ENCODE results near the gene CREB1. TPM values are rescaled to one million over a fixed set of nuclear protein-coding genes. Genes with fewer than 3 reads are reported as not detected.

CREB1 gene
- total RNA-seq (10 to 100 TPM; 62.3 to 66.5 TPM), polyA plus RNA-seq (ENCODE audit: insufficient read length in 6 of 6) (10 to 100 TPM; 61.1 to 83.0 (median 73.8) TPM)
- long read RNA-seq, donor 1, full-length matches to known transcripts, result 8 of 55 reads
- long read RNA-seq, donor 1, partial matches to known transcripts, result 40 of 55 reads
- long read RNA-seq, donor 1, other reads (novel, unspliced or antisense), result 7 of 55 reads
- long read RNA-seq, donor 2, full-length matches to known transcripts, result 11 of 45 reads
- long read RNA-seq, donor 2, partial matches to known transcripts, result 11 of 45 reads
- long read RNA-seq, donor 2, other reads (novel, unspliced or antisense), result 23 of 45 reads
- long read RNA-seq, donor 3, full-length matches to known transcripts, result 7 of 37 reads
- long read RNA-seq, donor 3, partial matches to known transcripts, result 30 of 37 reads
- long read RNA-seq, donor 3, other reads (novel, unspliced or antisense), result 0 of 37 reads
- long read RNA-seq, donor 4, full-length matches to known transcripts, result 11 of 17 reads
- long read RNA-seq, donor 4, partial matches to known transcripts, result 1 of 17 reads
- long read RNA-seq, donor 4, other reads (novel, unspliced or antisense), result 5 of 17 reads
- long read RNA-seq, donor 5, full-length matches to known transcripts, result 21 of 26 reads
- long read RNA-seq, donor 5, partial matches to known transcripts, result 5 of 26 reads
- long read RNA-seq, donor 5, other reads (novel, unspliced or antisense), result 0 of 26 reads
- long read RNA-seq, donor 6, full-length matches to known transcripts, result 8 of 15 reads
- long read RNA-seq, donor 6, partial matches to known transcripts, result 7 of 15 reads
- long read RNA-seq, donor 6, other reads (novel, unspliced or antisense), result 0 of 15 reads
- long read RNA-seq, donor 7, full-length matches to known transcripts, result 5 of 5 reads
- long read RNA-seq, donor 7, partial matches to known transcripts, result 0 of 5 reads
- long read RNA-seq, donor 7, other reads (novel, unspliced or antisense), result 0 of 5 reads
- long read RNA-seq, donor 8, full-length matches to known transcripts, result 9 of 9 reads
- long read RNA-seq, donor 8, partial matches to known transcripts, result 0 of 9 reads
- long read RNA-seq, donor 8, other reads (novel, unspliced or antisense), result 0 of 9 reads
- long read RNA-seq, donor 9, result 0 reads
- long read RNA-seq, donor 10, full-length matches to known transcripts, result 4 of 7 reads
- long read RNA-seq, donor 10, partial matches to known transcripts, result 1 of 7 reads
- long read RNA-seq, donor 10, other reads (novel, unspliced or antisense), result 2 of 7 reads
- long read RNA-seq, donor 11, full-length matches to known transcripts, result 6 of 20 reads
- long read RNA-seq, donor 11, partial matches to known transcripts, result 8 of 20 reads
- long read RNA-seq, donor 11, other reads (novel, unspliced or antisense), result 6 of 20 reads
- long read RNA-seq, donor 12, full-length matches to known transcripts, result 8 of 8 reads
- long read RNA-seq, donor 12, partial matches to known transcripts, result 0 of 8 reads
- long read RNA-seq, donor 12, other reads (novel, unspliced or antisense), result 0 of 8 reads

DNA sequence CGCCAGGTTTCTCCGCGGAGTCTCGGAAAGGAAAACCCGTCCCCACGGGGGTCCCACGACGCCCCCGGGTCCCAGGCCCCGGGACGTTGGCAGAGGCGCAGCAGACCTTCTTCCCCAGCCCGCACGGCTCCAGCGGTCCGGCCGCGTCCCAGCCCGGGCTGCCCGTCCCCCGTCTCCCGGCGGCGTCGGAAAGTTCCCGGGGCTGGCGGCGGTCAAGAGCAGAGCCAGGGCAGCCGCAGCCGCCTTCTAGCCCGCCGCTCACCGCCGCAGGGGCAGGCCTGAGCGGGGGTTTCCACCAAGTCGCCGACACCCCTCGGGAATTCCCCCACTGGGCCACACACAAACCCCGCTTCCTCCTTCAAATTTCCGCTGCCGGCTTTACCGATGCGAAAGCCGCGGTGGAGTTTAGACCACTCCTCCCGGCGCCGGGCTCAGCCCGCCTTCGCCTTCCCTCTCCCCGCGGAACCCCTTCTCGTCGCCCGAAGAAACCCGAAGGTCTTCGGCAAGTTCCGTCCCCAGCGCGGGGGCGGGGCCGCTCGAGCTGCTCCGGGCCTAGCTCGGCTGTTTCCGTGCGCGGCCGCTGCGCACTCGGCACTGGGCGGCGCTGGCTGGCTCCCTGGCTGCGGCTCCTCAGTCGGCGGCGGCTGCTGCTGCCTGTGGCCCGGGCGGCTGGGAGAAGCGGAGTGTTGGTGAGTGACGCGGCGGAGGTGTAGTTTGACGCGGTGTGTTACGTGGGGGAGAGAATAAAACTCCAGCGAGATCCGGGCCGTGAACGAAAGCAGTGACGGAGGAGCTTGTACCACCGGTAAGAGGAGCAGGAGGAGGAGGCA lies at the start of gene CREB1:
TSS of gene CREB1 (plus strand) at position 633 of the 830 bp plus-strand sequence. CDS start 25,674 bp downstream, outside the sequence.
- Histone ChIP-seq H3K4me3 (peak within 1 kb of the TSS; percentile 51 to 68), H3K27me3 (no peaks in the 10 kb centered on the region), H3K4me1 (peaks cover 25 to 54% of the 10 kb centered on the region in 2 donors), H3K27ac (peak within 1 kb of the TSS; percentile 98 to 99), H3K9me3 (no peaks in the 10 kb centered on the region), H3K36me3 (no peaks in the 10 kb centered on the region)
- ATAC-seq (peak; percentile 94), DNase-seq (peak; percentile 98 to 100 (median 99))
- intact Hi-C loops (cut with DNase I), result no loop called here
- TF ChIP-seq, protein P1, sequence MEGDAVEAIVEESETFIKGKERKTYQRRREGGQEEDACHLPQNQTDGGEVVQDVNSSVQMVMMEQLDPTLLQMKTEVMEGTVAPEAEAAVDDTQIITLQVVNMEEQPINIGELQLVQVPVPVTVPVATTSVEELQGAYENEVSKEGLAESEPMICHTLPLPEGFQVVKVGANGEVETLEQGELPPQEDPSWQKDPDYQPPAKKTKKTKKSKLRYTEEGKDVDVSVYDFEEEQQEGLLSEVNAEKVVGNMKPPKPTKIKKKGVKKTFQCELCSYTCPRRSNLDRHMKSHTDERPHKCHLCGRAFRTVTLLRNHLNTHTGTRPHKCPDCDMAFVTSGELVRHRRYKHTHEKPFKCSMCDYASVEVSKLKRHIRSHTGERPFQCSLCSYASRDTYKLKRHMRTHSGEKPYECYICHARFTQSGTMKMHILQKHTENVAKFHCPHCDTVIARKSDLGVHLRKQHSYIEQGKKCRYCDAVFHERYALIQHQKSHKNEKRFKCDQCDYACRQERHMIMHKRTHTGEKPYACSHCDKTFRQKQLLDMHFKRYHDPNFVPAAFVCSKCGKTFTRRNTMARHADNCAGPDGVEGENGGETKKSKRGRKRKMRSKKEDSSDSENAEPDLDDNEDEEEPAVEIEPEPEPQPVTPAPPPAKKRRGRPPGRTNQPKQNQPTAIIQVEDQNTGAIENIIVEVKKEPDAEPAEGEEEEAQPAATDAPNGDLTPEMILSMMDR (IDR thresholded peaks at IDR 0.05), result no peak

DNA sequence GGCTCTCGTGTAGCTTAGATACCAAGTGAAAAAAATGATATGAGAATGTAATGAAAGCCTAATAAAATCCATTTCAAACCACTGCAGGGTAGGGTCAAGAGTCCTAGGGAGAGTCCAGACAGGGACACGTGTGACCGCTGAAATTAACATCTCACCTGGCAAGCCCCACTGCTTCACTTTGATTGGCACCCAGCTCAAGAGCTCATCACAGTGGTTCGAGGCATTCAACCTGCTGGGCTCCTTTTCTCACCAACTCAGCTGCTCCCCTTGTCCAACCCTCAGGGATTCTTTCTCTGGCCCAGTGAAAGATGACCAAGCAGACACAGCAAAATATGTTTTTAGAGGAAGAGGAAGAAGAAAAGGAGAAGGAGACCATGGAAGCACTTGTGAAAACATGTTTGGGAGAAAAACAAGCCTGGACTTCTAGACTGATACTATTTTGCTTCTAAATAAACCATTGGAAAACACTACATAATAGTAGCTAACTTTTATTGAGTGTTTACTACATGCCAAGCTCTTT lies 49.2 kb upstream of the CREB1 start:
- intact Hi-C loops (cut with DNase I), result no loop called here
- DNase-seq, result no peak
- H3K4me3 ChIP-seq, result no peak overlapping the region
- H3K9me3 ChIP-seq, result no peaks in the 10 kb centered on the region
- no peaks in the 10 kb centered on the region for H3K36me3 ChIP-seq
- peak overlapping the region in 1 of 2 donors; percentile 34 for H3K27ac ChIP-seq
- peak; percentile 29 for ATAC-seq
- H3K4me1 ChIP-seq, result peaks cover 6 to 8% of the 10 kb centered on the region in 2 donors
- TF ChIP-seq, protein P1 (IDR thresholded peaks at IDR 0.05), result no peak
- H3K27me3 ChIP-seq, result no peaks in the 10 kb centered on the region

DNA sequence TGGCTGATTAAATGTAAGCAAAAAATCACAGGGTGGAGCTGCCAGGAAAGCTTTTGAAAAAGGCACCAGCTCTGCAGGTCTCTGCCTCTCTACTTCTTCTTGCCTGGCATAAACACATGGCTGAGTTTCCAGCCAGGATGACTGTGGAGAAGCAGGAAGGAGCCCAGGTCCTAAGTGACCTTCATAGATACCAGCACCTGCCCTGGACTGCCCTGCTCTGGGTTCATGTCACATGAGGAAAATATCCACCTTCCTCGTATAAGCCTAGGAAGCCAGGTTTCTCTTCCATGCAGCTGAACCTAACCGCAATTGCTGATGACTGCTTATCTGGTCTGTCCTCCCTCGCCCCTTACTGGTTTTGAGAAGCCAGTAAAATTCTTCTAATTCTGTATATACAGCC lies 47.8 kb upstream of the CREB1 start:
- no peak overlapping the region for H3K4me3 ChIP-seq
- H3K27me3 ChIP-seq, result no peaks in the 10 kb centered on the region
- TF ChIP-seq, protein P1 (IDR thresholded peaks at IDR 0.05), result no peak
- H3K27ac ChIP-seq, result no peak overlapping the region
- peaks cover 6 to 8% of the 10 kb centered on the region in 2 donors for H3K4me1 ChIP-seq
- intact Hi-C loops (cut with DNase I), result no loop called here
- no peaks in the 10 kb centered on the region for H3K36me3 ChIP-seq
- ATAC-seq, result peak; percentile 43
- H3K9me3 ChIP-seq, result no peaks in the 10 kb centered on the region
- DNase-seq, result no peak

DNA sequence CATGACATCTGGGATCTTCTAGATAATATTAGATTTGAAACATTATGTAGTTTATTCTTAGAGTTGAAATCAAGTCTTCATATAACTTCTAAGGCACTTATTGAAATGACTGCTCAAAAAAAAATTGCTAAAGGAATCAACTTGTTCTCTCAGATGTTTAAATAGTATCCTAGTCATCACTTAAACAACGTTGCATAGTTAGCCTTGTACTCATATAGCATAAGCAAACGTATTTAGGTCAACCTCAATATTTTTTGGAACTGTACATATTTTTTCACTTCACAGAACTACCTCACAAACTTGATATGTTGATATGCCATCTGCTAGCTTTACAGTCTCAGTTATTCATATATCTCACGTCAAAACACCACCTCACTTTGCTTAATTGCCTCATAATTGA lies 47.1 kb upstream of the CREB1 start:
- no peaks in the 10 kb centered on the region for H3K36me3 ChIP-seq
- H3K9me3 ChIP-seq, result no peaks in the 10 kb centered on the region
- H3K4me1 ChIP-seq, result peaks cover 6 to 8% of the 10 kb centered on the region in 2 donors
- no peak overlapping the region for H3K27ac ChIP-seq
- no peak overlapping the region for H3K4me3 ChIP-seq
- no peaks in the 10 kb centered on the region for H3K27me3 ChIP-seq
- intact Hi-C loops (cut with DNase I), result no loop called here
- TF ChIP-seq, protein P1 (IDR thresholded peaks at IDR 0.05), result no peak
- ATAC-seq (no peak), DNase-seq (no peak)
